Measurements from ENCODE around the gene RBM26. TPM values are rescaled to one million over a fixed set of nuclear protein-coding genes. Genes with fewer than 3 reads are reported as not detected.

The RBM26 gene
- total RNA-seq (2014; rRNA removed; shearing (Covaris generic)): 21.8 and 22.0 TPM in 2 replicates
- polyA plus RNA-seq (2015; cell fraction: cytosol; rRNA removed): 29.4 and 35.8 TPM in 2 replicates
- polyA plus RNA-seq (2015; cell fraction: nucleus; rRNA removed): 126 and 133 TPM in 2 replicates

- DNase-seq (ENCODE audit: low read depth): peak; percentile 90
Observed at GRCh38 chr13:79405831-79406596, at the start of gene RBM26. Gene RBM26 (minus strand): TSS chr13:79406255. CDS start chr13:79405774, 481 bp downstream.

- no peak for DNase-seq (ENCODE audit: low read depth)
Observed at GRCh38 chr13:79455331-79455730, 49.3 kb upstream of the RBM26 start.

DNA sequence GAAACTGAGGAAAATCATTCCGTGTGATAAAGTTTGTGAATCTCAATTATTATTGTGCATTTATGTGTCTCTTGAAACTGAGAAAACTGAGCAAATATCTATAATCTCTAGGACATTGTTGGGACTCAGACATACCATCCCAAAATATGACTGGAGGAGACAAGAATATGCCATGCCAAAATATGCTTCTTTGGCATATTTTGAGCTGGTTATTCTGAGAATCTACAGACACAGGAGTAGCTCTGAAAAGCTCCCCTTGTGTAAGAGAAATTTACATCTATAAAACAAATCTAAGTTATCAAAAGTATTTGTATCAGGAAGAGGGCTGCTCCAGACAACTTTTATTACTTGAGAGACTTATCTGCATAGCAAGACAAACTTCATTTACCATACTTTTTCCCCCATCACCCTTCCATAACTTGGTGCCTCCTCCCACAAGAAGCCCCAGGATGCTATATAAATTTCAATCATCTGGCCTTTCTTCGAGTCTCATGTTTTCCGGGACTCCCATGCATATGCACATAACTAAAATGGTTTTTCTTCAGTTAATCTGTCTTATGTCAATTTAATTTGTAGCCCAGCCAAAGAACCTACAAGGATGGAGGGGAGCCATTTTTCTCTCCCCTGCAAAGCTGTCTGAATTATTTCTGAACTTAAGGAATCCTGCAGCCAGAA is 46.3 kb upstream of the RBM26 start:
- DNase-seq (ENCODE audit: low read depth): no peak

- peak; percentile 98 for DNase-seq (ENCODE audit: low read depth)
Observed at GRCh38 chr13:79451500-79451962, 45.5 kb upstream of the RBM26 start.

- no peak for DNase-seq (ENCODE audit: low read depth)
Observed at GRCh38 chr13:79450110-79450509, 44.1 kb upstream of the RBM26 start.

GRCh38 chr13:79448413-79448812 is 42.4 kb upstream of the RBM26 start:
- peak; percentile 62 for DNase-seq (ENCODE audit: low read depth)

- DNase-seq (ENCODE audit: low read depth): no peak
Observed at GRCh38 chr13:79447741-79448140, 41.7 kb upstream of the RBM26 start.

DNA sequence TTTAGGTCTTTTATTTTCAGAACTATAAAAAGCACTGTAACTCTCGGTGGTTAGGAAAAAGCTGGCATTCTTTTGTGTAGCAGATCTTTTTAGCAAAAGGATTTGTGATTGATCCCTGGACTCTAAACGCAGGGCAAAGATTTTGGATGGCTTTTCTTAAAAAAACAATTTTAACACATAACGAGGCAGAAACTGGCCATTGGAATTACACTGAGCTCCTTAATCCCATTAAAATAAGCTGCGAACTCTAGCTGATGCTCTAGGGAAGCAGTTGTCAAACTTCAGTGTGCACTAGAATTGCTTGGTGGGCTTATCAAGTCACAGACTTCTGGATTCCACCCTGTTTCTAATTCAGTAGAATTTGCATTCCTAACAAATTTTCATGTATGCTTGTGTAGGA is 41.1 kb upstream of the RBM26 start:
- no peak for DNase-seq (ENCODE audit: low read depth)

- no peak for DNase-seq (ENCODE audit: low read depth)
Observed at GRCh38 chr13:79445968-79446645, 40.1 kb upstream of the RBM26 start.

- no peak for DNase-seq (ENCODE audit: low read depth)
Observed at GRCh38 chr13:79442706-79443105, 36.7 kb upstream of the RBM26 start.

DNA sequence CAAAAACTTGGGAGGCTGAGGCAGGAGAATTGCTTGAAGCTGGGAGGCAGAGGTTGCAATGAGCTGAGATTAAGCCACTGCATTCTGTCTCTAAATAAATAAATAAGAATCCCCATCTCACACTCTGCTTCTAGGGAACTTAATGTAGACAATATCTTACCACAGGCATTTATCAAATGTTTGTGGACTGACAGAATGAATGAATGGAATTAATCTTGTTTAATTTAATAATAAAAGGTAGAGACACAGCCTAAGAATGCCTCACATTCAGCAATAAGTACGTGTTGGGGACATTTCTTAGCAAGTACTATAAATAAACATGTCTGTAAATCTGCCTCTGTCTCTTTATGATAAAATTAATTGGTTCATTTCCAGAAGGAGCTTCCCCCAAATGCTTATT is 36.2 kb upstream of the RBM26 start:
- no peak for DNase-seq (ENCODE audit: low read depth)

- no peak for DNase-seq (ENCODE audit: low read depth)
Observed at GRCh38 chr13:79440958-79441528, 35.0 kb upstream of the RBM26 start.

- DNase-seq (ENCODE audit: low read depth): no peak
Observed at GRCh38 chr13:79439275-79439674, 33.2 kb upstream of the RBM26 start.

DNA sequence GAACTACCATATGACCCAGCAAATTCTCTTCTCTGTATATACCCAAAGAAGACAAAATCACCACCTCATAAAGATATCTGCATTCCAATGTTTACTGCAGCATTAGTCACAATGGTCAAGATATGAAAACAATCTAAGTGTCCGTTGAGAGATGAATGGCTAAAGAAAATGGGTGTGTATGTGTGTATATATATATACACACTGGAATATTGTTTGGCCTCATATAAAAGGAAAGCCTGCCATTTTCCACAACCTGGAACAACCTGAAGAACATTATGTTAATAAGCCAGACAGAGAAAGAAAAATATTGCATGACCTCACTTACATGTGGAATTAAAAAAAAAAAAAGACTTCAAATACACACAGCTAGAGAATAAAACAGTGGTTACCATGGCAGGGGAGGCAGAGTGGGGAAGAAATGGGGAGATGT is 29.5 kb upstream of the RBM26 start:
- DNase-seq (ENCODE audit: low read depth): peak; percentile 62

- peak; percentile 51 for DNase-seq (ENCODE audit: low read depth)
Observed at GRCh38 chr13:79434556-79434955, 28.5 kb upstream of the RBM26 start.

DNA sequence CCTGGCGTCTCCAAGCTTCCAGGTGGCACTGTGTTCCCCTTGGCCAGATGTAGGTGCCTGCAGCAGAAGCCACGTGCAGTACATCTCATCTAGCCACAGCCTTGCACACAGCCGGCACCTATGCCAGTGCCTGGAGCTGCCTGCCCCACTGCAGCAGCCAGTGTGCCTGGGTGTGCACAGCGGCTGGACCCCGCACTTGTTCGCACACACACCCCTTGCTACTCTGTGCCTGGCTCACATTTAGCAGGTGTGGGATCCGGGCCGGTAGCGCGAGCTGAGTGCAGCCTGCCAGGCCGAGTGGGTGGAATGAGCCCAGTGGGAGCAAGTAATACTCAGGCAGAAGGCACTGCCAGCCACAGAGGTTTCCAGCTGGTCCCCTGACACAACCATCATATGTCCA is 26.9 kb upstream of the RBM26 start:
- DNase-seq (ENCODE audit: low read depth): no peak

GRCh38 chr13:79432086-79432485 is 26.0 kb upstream of the RBM26 start:
- DNase-seq (ENCODE audit: low read depth): no peak

- DNase-seq (ENCODE audit: low read depth): no peak
Observed at GRCh38 chr13:79429309-79429708, 23.3 kb upstream of the RBM26 start.

GRCh38 chr13:79427883-79428282 is 21.8 kb upstream of the RBM26 start:
- DNase-seq (ENCODE audit: low read depth): no peak

DNA sequence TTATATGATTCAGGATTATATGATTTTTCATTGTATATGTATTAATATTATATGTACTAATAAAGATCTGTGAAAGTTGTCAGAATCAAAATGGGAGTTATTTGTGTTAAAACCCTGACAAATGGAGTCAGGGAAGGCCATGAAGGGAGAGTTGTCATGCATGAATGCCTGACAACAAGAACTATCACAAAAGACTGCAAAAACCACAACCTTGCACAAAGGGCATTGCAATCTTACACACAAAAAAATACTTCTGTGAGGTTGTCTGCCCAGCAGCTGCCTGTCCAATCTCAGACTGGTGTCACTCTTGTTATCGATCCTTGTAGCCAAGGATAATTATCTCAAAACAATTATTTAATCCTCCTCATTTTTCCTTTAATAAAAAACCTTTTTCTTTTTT is 21.2 kb upstream of the RBM26 start:
- DNase-seq (ENCODE audit: low read depth): no peak

- DNase-seq (ENCODE audit: low read depth): peak; percentile 48
Observed at GRCh38 chr13:79423801-79424642, 18.0 kb upstream of the RBM26 start.

Data from HT1080 (cell line).